DLD1 (cell line): ENCODE measurements around the gene ZNF516.

Experiments used
- in situ Hi-C: cut with HindIII; loops from 2 replicates; pipeline ENCODE4 v1.10.0; 2017; ENCODE audit warnings: low sequenced_read_pairs

Gene ZNF516

DNA sequence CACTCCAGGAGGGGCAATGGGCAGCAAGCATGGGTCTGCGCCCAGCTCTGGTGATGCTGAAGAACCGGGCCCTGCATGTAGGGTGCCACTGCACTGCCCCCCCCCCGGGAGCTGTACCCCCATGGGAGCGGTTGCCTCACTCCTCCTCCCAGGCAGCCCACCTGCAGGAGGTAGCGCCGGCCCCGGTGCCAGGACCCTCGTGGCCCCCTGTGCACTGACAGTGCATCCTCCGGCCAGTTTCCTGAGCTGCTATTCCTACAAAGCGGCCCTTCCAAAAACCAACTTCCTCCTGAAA is 109.4 kb downstream of the ZNF516 start:
- in situ Hi-C loops, result loop anchor here (25.0 kb wide), 1 partner anchor 302 kb away; no protein-coding TSS in a partner anchor

DNA sequence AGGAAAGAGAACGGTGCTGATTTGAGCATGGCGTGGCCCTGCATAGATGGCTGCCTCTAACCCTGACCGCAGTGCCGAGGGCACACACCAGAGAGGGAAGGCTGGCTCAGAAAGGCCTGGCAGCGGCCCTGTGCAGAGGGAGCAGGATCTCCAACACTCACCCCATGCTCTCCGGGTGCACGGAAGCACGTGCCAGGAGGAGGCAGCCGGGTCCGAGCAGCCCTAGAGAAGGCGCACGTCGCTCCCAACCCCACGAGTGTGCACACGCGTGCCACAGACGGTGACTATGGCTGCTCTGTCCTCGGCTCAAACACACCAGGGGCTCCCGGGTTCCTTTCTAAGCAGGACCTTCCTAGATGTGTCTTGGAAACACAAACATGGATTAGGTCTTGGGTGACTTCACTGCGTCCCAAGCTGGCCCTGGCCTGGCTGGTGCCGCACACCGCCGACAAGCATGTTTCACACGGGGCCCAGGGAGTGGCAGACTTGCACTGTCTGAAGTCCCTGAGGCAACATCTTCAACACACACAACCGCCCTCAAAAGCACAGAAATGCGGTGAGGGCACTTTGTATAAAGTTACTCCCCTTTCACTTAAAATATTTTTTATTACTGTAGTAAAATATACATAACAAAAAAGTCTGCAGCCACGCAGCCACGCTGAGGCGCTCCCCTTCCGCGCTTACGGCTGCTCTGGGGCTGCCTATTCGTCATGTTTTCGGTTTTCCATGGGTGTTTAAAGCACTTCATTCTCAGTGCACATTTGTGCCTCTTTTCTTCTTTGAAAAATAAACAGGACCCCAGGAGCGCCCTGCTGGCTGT is 110.0 kb downstream of the ZNF516 start:
- in situ Hi-C loops, result loop anchor here (25.0 kb wide), 1 partner anchor 302 kb away; no protein-coding TSS in a partner anchor

- in situ Hi-C loops, result loop anchor here (25.0 kb wide), 1 partner anchor 303 kb away; no protein-coding TSS in a partner anchor
Observed at GRCh38 chr18:76384114-76384790, 110.8 kb downstream of the ZNF516 start.

DNA sequence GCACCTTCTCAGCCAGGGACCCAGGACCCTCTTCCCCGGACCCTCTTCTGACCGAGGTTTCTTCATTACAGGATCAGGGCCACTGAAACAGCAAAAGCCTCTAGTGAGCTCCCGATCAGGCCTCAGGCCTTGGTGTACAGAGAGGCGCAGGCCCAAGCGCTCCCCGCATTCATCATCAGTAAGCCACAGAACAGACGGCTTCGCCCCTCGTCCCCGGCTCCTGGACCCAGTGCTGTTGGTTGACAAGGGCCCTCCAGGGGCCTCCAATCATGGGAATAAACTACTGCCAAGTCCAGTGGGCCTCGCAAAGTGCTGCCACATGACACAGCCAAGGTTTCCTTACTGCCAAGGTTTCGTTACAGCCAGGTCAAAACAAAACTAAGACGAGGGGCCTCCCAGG is 111.4 kb downstream of the ZNF516 start:
- in situ Hi-C loops, result loop anchor here (25.0 kb wide), 1 partner anchor 304 kb away; no protein-coding TSS in a partner anchor

GRCh38 chr18:76382275-76382674 is 112.8 kb downstream of the ZNF516 start:
- in situ Hi-C loops, result loop anchor here (25.0 kb wide), 1 partner anchor 305 kb away; no protein-coding TSS in a partner anchor

DNA sequence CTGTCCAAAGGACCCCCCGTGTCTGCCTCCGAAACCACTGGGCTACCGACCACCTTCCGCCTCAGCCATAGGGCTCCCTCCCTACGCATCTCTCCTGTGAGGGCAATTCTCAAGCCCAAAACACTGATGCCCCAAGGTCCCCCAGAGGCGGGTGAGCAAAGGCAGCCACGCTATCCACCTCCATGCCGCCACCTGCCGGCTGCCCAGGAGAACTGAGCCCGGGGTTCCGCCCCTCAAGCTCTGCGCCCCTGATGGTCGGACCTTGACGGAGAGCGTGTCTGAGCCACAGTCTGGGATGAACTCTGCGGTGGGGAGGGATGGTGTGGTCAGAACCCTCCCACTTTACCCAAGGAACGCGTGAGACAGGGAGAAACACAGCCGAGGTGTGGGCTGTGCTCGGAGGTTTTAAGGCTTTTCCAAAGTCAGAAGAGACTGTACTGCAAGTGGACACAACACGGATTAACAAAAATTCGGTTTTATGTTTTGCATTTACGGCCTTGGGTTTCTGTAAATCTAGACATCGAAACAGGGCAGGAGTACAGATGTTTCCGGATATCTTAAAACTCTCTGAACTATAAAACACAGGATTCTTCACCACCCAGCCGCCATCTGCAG is 114.1 kb downstream of the ZNF516 start:
- in situ Hi-C loops, result loop anchor here (25.0 kb wide), 1 partner anchor 306 kb away; no protein-coding TSS in a partner anchor

DNA sequence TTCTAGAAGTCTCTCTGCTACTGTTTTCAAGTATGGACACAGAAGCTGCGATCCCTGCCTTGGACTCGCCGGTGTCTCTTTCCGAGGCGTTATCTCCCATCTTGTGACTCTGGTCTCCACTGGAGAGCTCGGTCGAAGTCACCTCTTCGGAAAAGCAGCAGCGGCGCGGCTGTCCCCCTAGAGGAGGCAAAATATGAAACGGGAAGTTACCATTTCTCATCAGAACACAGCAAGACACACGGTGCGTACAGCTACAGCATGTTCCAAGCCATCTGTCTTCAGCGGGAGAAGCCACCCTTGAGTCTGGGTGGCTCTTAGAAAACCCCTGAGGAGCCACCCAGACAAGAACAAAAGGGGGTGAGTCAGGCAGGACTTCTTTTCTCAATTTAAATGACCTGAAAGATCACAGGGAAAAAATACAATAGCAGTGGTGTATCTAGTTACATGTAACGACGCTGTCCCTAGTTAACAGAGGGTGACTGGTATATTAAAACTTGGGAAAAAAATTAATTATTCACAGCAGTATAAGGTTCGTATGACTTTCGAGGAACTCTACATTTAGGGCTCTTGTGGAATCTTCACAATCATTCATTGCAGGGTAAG is 114.8 kb downstream of the ZNF516 start:
- in situ Hi-C loops, result loop anchor here (25.0 kb wide), 1 partner anchor 307 kb away; no protein-coding TSS in a partner anchor

DNA sequence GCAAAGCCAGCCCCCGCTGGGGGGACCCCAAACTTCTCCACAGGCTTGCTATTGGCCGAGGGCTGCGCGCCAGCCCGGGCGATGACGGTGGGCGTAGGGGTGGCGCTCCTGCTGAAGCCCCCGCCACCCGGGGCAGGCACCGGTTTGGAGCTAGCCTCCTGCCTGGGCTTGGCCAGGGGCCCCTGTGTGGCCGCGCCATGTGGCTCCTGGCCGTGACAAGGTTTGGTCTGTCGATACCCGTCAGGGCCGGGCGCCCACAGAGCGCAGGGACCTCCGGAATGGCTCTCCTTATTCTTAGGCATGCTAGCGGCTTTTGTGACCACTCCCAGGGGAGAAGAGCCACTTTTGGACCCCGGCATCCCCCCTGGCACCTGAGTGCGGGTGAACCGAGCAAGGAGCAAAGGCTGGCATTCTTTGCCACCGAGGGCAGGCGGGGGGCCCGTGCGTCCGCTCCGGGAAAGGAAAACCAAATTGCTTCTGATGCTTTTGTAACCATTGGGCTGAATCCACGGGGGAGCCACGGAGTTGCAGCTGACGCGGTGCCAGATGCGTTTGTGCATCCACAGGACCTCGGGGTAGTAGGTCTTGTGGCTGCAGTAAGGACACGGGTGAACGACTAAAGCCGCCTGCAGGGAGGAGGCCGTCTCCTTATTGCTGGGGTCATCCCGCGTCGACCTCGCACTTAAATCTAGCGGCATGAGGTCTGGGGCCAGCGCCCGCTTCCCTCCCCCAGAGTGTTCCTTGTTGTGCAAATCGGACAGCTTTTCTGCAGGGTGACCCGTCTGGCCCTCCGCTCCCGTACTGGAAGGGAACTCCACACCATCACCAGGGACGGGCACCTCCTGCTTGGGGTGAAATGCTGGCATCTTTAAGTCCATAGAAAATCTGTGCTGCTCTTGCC is 115.6 kb downstream of the ZNF516 start:
- in situ Hi-C loops, result loop anchor here (25.0 kb wide), 1 partner anchor 308 kb away; no protein-coding TSS in a partner anchor

DNA sequence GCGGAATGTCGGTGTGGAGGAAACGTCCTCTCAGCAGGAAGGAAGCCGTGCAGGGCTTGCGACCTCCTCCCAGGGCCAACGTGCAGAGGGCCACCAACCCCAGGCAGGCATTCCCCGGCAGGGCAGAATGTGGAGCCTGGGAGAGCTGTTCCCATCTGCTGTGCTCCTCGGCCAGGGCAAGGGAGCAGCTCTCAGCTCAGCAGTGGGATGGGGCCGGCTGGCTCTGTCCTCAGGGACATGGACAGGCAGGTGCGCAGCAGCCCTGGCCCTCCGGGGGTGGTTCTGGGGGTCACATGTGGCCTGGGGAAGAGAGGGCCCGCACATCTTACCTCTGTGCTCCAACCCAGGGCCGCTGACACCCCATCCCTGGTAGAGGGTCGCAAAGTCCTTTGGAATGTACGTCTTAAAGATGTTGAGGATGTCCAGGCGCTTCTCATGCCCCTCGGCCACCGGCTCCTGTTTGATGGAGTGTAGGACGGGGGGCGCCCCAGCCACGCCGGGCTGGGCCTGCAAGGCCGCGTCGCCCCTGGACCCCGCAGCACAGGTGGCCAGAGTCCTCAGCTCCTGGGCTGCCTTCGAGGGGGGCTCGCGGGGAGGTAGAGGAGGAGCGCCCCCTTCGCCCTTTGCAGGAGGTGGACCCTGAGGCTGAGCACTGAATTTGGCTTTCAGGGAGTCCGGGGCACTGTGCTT is 116.4 kb downstream of the ZNF516 start:
- in situ Hi-C loops, result loop anchor here (25.0 kb wide), 1 partner anchor 309 kb away; no protein-coding TSS in a partner anchor

- in situ Hi-C loops, result loop anchor here (25.0 kb wide), 1 partner anchor 310 kb away; no protein-coding TSS in a partner anchor
Observed at GRCh38 chr18:76377359-76377756, 117.7 kb downstream of the ZNF516 start.

GRCh38 chr18:76376668-76377358 is 118.2 kb downstream of the ZNF516 start:
- in situ Hi-C loops, result loop anchor here (25.0 kb wide), 1 partner anchor 310 kb away; no protein-coding TSS in a partner anchor

DNA sequence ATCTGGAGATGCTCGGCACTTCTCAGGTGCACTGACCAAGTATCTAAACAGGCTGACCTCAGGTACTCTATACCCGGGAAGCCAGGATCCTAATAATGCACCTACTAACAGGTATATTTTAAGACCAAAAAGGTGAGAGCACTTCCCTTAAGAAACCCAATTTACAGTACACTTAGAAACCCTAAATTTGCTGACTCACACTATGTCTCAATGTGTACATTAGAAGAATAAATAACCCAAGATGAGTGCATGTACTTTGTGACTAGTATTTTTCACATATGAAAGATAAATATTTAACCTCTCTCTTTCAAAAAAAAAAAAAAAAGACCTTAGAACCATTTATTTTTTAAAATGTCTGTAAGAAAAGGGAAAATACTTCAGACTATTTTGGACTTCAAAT is 118.8 kb downstream of the ZNF516 start:
- in situ Hi-C loops, result loop anchor here (25.0 kb wide), 1 partner anchor 311 kb away; no protein-coding TSS in a partner anchor

DNA sequence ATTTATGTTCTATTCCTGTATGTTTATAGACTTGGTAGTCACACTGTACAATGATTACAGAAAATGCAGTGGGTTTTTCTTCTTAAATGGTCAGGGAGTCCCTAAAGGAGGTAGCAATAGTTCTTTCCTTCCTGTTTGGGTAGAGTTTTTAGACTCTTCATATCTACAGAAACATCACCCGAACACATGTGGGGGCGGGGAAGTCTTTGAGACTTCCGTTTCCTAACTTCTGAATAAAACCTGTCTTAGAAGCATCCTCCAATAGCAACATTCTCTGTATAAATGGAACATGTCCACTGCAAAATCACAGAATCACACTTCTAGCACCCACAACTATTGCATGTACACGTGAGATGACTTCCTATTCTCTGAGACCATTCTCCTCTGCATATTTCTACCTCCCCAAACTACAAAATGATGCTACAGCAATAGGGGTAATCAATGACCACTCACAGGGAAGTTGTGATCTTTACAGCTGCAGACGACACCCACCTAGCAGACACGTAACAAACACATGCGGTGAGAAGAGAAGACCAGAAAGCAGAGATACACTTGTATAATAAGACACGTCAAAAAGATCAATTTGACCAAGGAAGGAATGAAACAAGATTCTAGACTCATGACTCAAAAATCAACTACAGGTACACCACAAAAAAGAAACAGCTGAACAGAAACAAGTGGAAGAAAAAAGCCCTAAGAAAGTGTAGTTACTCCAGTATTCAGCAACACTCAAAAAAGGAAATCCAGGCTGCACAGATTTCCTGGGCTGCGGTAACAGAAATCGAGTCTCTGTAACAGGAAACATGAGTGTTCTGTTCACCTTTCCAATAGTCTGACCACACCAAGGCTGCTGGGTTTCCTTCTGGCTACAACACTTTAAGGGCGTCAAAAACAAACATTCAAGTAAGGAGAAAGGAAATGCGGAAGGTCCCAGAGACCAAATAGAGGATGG is 120.4 kb downstream of the ZNF516 start:
- in situ Hi-C loops, result loop anchor here (25.0 kb wide), 1 partner anchor 313 kb away; no protein-coding TSS in a partner anchor

- in situ Hi-C loops, result no loop called here
Observed at GRCh38 chr18:76373297-76373696, 121.7 kb downstream of the ZNF516 start.

DNA sequence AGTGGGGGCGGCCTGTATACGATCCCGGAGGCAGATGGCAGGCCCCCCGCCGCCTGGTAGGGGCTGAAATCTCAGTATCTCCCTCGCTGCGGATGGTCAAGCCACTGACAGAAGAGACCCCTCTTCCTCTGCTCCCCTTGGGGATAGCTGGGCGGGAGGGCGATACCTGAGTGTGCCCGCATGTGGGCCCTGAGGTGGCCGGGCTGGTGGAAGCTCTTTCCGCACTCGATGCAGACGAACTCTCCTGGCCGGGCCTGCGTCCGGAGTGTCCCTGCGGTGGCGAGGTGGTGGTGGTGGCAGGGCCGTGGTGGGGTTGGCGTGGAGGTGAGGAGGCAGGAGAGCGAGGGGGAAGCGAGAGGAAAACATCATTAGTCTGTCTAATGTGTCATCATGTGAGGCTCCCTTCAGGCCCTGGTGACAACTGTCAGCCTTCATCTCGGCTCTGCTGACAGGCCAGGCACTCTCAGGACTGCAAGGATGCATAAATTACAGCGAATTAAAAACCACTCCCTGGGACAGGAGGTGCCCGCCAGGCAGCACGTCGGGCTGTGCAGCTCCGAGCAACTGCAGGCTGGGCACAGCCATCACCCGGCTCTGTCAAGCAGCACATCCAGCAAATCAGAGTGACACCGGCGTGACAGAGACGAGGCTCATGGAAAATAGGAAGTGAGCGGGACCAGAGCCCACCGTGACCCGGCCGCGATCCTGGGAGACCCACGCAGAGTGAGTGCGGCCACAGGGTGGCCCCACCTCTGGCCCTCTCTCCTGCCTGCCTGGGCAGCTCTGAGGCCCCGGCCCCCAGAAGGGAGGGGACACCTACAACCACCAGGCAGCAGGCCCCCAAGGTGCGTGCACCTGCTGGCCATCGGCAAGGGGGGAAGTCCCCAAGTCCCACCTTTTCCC is 123.5 kb downstream of the ZNF516 start:
- in situ Hi-C loops, result no loop called here

DNA sequence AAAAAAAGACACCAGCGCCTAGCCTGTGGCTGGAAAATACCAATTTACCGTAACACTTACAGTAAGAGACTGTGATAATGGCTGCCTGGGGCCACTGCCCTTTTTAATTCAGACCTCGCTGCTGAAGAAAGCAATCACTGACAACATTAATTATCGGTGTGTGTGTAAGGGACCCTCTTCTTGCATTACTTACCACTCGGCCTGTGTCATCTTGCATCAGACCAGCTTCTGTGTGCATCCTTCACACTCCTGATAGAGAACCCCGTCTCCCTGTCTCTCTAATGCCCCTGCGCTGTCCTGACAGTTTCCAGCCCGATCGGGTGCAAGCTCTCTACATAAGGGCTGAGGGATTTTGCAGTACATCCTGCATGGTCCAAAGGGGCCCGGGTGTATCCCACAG is 124.4 kb downstream of the ZNF516 start:
- in situ Hi-C loops, result no loop called here
